Esophagus muscularis mucosa (tissue), 4 donors: ENCODE results near the gene SLC7A11. TPM values are rescaled to one million over a fixed set of nuclear protein-coding genes. Genes with fewer than 3 reads are reported as not detected.

Experiments used
- DNase-seq: peaks from one replicate; pipeline ENCODE4 v3.0.0-alpha.2; 2017; ENCODE audit errors: extremely low spot score
- H3K27ac ChIP-seq, 4 donors: fragments of 200-600 bp; sonication (generic); replicated peaks in 1 of 4; 1 replicate in 3 of 4; 2 replicates in 1 of 4; pipeline ENCODE4 v1.5.1; 2016 to 2019; ENCODE audit warnings: mild to moderate bottlenecking in 1 of 4
- H3K27me3 ChIP-seq, 4 donors: fragments of 200-600 bp; sonication (generic); one replicate each; pipeline versions ENCODE4 v1.5.1 to v1.6.0; 2016 to 2019
- H3K36me3 ChIP-seq, 4 donors: fragments of 200-600 bp; sonication (generic); one replicate each; pipeline ENCODE4 v1.5.1; 2016 to 2019
- H3K4me1 ChIP-seq, 4 donors: fragments of 200-600 bp; sonication (generic); one replicate each; pipeline ENCODE4 v1.5.1; 2016 to 2019
- H3K4me3 ChIP-seq, 4 donors: fragments of 200-600 bp; sonication (generic); 1 replicate in 2 of 4; 2 replicates in 2 of 4; pipeline ENCODE4 v1.5.1; 2016 to 2019; ENCODE audit warnings: mild to moderate bottlenecking in 4 of 4, moderate library complexity in 1 of 4
- H3K9me3 ChIP-seq, 4 donors: fragments of 200-600 bp; sonication (generic); 1 replicate in 3 of 4; 2 replicates in 1 of 4; pipeline ENCODE4 v1.5.1; 2016 to 2019
- CTCF ChIP-seq, 3 experiments: fragments of 200-600 bp in 2 of 3; fragments of 450-650 bp in 1 of 3; sonication (generic) in 2 of 3; IDR thresholded peaks; one replicate each; pipeline ENCODE4 v1.5.1; 2017 to 2019; ENCODE audit warnings: antibody characterized with exemption in 3 of 3, mild to moderate bottlenecking in 2 of 3, moderate library complexity in 1 of 3
- EP300 ChIP-seq: sonication (generic); formaldehyde crosslinking; IDR thresholded peaks from one replicate; pipeline ENCODE4 v1.6.1; 2017; ENCODE audit warnings: antibody characterized with exemption
- POLR2A ChIP-seq: fragments of 450-650 bp; IDR thresholded peaks from one replicate; pipeline ENCODE4 v1.6.1; 2017; ENCODE audit warnings: antibody characterized with exemption, moderate library complexity, mild to moderate bottlenecking, low read depth
- POLR2AphosphoS5 ChIP-seq, 2 donors: sonication (generic); formaldehyde crosslinking; IDR thresholded peaks; one replicate each; pipeline ENCODE4 v1.6.1; 2017; ENCODE audit warnings: antibody characterized with exemption in 2 of 2
- whole genome bisulfite sequencing: methylation state at CpG from one replicate; pipeline ENCODE4 v1.1.5; 2018; 5-methylcytosine and 5-hydroxymethylcytosine counted together
- intact Hi-C: fragments of 100-400 bp; cut with DNase I; formaldehyde crosslinking; loops from one replicate; pipeline ENCODE4 v1.15.1; 2023
- total RNA-seq, 4 donors: library from RNA; depleted of rRNA; stranded (reverse); fragments of >200 nt; gene quantifications; one replicate each; pipeline versions ENCODE4 v1.1.0 to v1.2.1, GENCODE V29; 2016

SLC7A11 gene
- total RNA-seq, 4 donors from 2014 or later = 0.19 to 0.83 (median 0.31) TPM

DNA sequence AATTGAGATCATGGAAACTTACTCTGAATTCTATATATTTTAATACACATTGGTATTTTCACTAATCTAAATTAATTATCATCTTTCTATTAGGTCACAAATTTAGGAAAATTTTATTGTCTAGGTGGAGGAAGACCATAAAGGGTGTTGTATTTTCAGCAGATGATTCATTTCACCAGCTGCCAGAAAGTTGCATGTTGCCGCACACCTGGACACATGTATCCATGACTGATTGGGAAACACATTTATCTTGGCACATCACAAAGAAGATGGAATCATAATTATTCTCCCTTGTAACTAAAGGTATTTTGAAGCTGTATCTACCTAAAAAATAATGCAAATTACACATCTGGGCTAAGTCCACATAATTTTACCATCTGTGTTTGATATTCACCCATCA is 33.1 kb downstream of the SLC7A11 start:
- Histone ChIP-seq H3K4me3 (no peak overlapping the region), H3K9me3 (no peaks in the 10 kb centered on the region), H3K27me3 (no peaks in the 10 kb centered on the region), H3K27ac (no peak overlapping the region), H3K36me3 (no peaks in the 10 kb centered on the region), H3K4me1 (peaks cover 0 to 5% (median 0%) of the 10 kb centered on the region in 4 donors)
- TF ChIP-seq POLR2AphosphoS5 (IDR thresholded peaks at IDR 0.05) (no peak), CTCF (IDR thresholded peaks at IDR 0.05) (no peak), POLR2A (no peak), EP300 (no peak)
- intact Hi-C loops = no loop called here
- 100% methylated on average over 1 of the region's 1 CpG for WGBS
- no peak for DNase-seq

- no peaks in the 10 kb centered on the region for H3K27me3 ChIP-seq
- no peaks in the 10 kb centered on the region for H3K9me3 ChIP-seq
- H3K27ac ChIP-seq = no peak overlapping the region
- 100% methylated on average over 1 of the region's 1 CpG for WGBS
- TF ChIP-seq POLR2AphosphoS5 (IDR thresholded peaks at IDR 0.05) (no peak), CTCF (IDR thresholded peaks at IDR 0.05) (no peak), POLR2A (no peak), EP300 (no peak)
- intact Hi-C loops = no loop called here
- H3K4me3 ChIP-seq = no peak overlapping the region
- H3K4me1 ChIP-seq = peaks cover 0 to 5% (median 0%) of the 10 kb centered on the region in 4 donors
- H3K36me3 ChIP-seq = no peaks in the 10 kb centered on the region
- no peak for DNase-seq
Measured at GRCh38 chr4:138205531-138206233, 36.5 kb downstream of the SLC7A11 start.

GRCh38 chr4:138204507-138204906 is 37.6 kb downstream of the SLC7A11 start:
- WGBS = 86% methylated on average over 5 of the region's 5 CpGs
- DNase-seq = no peak
- TF ChIP-seq POLR2A (no peak), CTCF (IDR thresholded peaks at IDR 0.05) (no peak), POLR2AphosphoS5 (IDR thresholded peaks at IDR 0.05) (no peak), EP300 (no peak)
- H3K27me3 ChIP-seq = no peaks in the 10 kb centered on the region
- intact Hi-C loops = no loop called here
- no peaks in the 10 kb centered on the region for H3K9me3 ChIP-seq
- H3K4me1 ChIP-seq = peaks cover 0 to 9% (median 0%) of the 10 kb centered on the region in 4 donors
- H3K4me3 ChIP-seq = no peak overlapping the region
- no peaks in the 10 kb centered on the region for H3K36me3 ChIP-seq
- H3K27ac ChIP-seq = no peak overlapping the region

DNA sequence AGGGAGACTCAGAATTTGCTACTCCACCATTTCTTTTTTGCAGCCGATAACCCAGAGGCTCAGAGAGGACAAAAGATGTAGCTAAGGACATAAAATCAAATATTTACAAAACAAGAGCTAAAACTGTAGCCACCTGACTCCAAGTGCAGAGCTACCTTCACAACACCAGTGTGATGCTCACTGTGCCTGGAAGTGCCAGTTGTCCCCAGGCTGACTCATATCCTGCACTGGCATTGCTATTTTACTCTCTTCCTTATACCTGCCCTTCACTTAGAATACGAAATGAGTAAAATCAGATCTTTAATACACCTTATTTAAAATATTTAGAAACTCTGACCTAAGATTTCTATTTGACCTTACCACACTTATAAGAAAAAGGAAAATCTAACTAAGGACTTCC is 39.5 kb downstream of the SLC7A11 start:
- TF ChIP-seq EP300 (no peak), POLR2AphosphoS5 (IDR thresholded peaks at IDR 0.05) (no peak)
- no peak overlapping the region for H3K4me3 ChIP-seq
- no peaks in the 10 kb centered on the region for H3K36me3 ChIP-seq
- 95% methylated on average over 2 of the region's 2 CpGs for WGBS
- DNase-seq = no peak
- no peaks in the 10 kb centered on the region for H3K9me3 ChIP-seq
- H3K4me1 ChIP-seq = peaks cover 0 to 11% (median 0%) of the 10 kb centered on the region in 4 donors
- no peaks in the 10 kb centered on the region for H3K27me3 ChIP-seq
- no peak overlapping the region for H3K27ac ChIP-seq
- intact Hi-C loops = no loop called here

GRCh38 chr4:138200236-138200590 is 41.9 kb downstream of the SLC7A11 start:
- H3K27me3 ChIP-seq = no peaks in the 10 kb centered on the region
- no peaks in the 10 kb centered on the region for H3K9me3 ChIP-seq
- H3K27ac ChIP-seq = no peak overlapping the region
- no peak for DNase-seq
- H3K36me3 ChIP-seq = no peaks in the 10 kb centered on the region
- 47% methylated on average over 1 of the region's 1 CpG for WGBS
- peaks cover 0 to 5% (median 0%) of the 10 kb centered on the region in 4 donors for H3K4me1 ChIP-seq
- TF ChIP-seq CTCF (IDR thresholded peaks at IDR 0.05) (no peak), POLR2AphosphoS5 (IDR thresholded peaks at IDR 0.05) (no peak)
- H3K4me3 ChIP-seq = no peak overlapping the region
- intact Hi-C loops = no loop called here
